Calu3 (cell line): ENCODE data around the gene HEXD. TPM values are rescaled to one million over a fixed set of nuclear protein-coding genes. Genes with fewer than 3 reads are reported as not detected.

ENCODE experiments used
- BruUV-seq: library from RNA; stranded (reverse); fragments of 400-500 nt; replicated peaks from 2 replicates; lab custom pipeline; 2021; lab: Mats Ljungman, UMichigan
- CTCF ChIA-PET: fragments of 300-600 bp; sonication (Branson Sonifier 250); formaldehyde crosslinking; loops from one replicate; lab custom pipeline; 2022; ENCODE audit warnings: antibody characterized with exemption; lab: Charles Lee
- DNase-seq: peaks from one replicate; pipeline ENCODE4 v3.0.0; 2022
- H3K27ac Mint-ChIP-seq: one replicate; pipeline ENCODE4 v1.8.0; 2022; ENCODE audit warnings: mixed read lengths; ENCODE audit not compliant: unreplicated experiment
- H3K27me3 Mint-ChIP-seq: one replicate; pipeline ENCODE4 v1.8.0; 2022; ENCODE audit warnings: mixed read lengths; ENCODE audit not compliant: unreplicated experiment
- H3K36me3 Mint-ChIP-seq: one replicate; pipeline ENCODE4 v1.8.0; 2022; ENCODE audit warnings: mild to moderate bottlenecking, moderate library complexity, mixed read lengths; ENCODE audit not compliant: insufficient read depth, unreplicated experiment
- H3K4me1 Mint-ChIP-seq: one replicate; pipeline ENCODE4 v1.8.0; 2022; ENCODE audit warnings: mild to moderate bottlenecking, low read depth, mixed read lengths; ENCODE audit not compliant: unreplicated experiment
- H3K4me3 Mint-ChIP-seq: one replicate; pipeline ENCODE4 v1.8.0; 2022; ENCODE audit warnings: mild to moderate bottlenecking, low read depth, moderate library complexity, mixed read lengths; ENCODE audit not compliant: unreplicated experiment
- H3K9me3 Mint-ChIP-seq: one replicate; pipeline ENCODE4 v1.8.0; 2022; ENCODE audit warnings: low read depth, mixed read lengths; ENCODE audit not compliant: unreplicated experiment
- intact Hi-C: fragments of 100-400 bp; cut with micrococcal nuclease; formaldehyde crosslinking; loops from one replicate; pipeline ENCODE4 v1.10.0; 2022; ENCODE audit not compliant: unreplicated experiment
- total RNA-seq: library from RNA; stranded (reverse); gene quantifications from 2 replicates; pipeline ENCODE4 v1.2.3, GENCODE V29; 2022
- TF ChIP-seq, protein P1 (sequence below): fragments of 200-600 bp; IDR thresholded peaks from one replicate; pipeline ENCODE4 v1.8.0; 2022; ENCODE audit warnings: antibody characterized with exemption; ENCODE audit not compliant: unreplicated experiment

The HEXD gene
- total RNA-seq, 1 experiment from 2014 or later: 30.7 TPM

DNA sequence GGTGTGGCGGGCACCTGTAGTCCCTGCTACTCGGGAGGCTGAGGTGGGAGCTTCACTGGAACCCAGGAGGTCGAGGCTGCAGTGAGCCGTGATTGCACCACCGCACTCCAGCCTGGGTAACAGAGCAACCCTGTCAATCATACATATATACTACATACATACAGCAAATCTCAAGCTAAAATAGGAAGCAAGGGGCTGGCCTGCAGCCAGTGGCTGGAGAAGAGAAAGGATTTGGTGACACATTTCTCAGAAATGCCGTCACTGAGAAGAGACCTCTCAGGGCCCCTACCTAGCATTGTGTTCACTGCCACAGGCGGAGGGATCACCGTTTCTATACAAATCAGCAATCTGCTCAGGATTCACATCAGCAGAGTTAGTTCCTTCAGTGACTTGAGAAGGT is 57.3 kb downstream of the HEXD start:
- CTCF ChIA-PET: no interaction called here
- TF ChIP-seq, protein P1, sequence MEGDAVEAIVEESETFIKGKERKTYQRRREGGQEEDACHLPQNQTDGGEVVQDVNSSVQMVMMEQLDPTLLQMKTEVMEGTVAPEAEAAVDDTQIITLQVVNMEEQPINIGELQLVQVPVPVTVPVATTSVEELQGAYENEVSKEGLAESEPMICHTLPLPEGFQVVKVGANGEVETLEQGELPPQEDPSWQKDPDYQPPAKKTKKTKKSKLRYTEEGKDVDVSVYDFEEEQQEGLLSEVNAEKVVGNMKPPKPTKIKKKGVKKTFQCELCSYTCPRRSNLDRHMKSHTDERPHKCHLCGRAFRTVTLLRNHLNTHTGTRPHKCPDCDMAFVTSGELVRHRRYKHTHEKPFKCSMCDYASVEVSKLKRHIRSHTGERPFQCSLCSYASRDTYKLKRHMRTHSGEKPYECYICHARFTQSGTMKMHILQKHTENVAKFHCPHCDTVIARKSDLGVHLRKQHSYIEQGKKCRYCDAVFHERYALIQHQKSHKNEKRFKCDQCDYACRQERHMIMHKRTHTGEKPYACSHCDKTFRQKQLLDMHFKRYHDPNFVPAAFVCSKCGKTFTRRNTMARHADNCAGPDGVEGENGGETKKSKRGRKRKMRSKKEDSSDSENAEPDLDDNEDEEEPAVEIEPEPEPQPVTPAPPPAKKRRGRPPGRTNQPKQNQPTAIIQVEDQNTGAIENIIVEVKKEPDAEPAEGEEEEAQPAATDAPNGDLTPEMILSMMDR: no peak
- Mint-ChIP-seq H3K4me1 (no peaks in the 10 kb centered on the region), H3K4me3 (no peak overlapping the region), H3K9me3 (no peaks in the 10 kb centered on the region), H3K27me3 (no peaks in the 10 kb centered on the region), H3K36me3 (peaks cover 13% of the 10 kb centered on the region), H3K27ac (no peak overlapping the region)
- no TSS peak for BruUV-seq
- no peak for DNase-seq
- intact Hi-C loops: no loop called here

DNA sequence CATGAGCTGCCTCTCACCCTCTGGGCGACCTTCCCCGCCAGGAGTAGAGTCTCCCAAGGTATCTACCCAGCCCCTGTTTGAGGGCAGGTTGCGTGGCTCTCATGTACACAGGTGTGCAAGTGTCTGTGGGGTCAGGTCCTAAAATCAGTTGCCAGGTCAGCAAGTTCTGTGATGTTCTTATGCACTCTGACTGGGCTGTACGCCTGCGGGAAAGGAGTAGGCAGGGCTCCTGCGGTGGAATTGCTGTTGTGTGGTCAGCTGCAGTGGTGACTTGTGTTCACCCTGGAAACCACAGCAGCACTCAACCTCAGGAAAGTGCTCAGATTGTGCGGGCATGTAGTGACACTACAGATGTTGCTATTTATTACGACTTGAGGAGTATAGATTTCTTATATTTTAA is 59.8 kb downstream of the HEXD start:
- no TSS peak for BruUV-seq
- Mint-ChIP-seq H3K4me1 (no peaks in the 10 kb centered on the region), H3K4me3 (no peak overlapping the region), H3K9me3 (no peaks in the 10 kb centered on the region), H3K27me3 (no peaks in the 10 kb centered on the region), H3K36me3 (peaks cover 8% of the 10 kb centered on the region), H3K27ac (no peak overlapping the region)
- intact Hi-C loops: no loop called here
- DNase-seq: no peak
- CTCF ChIA-PET: no interaction called here
- TF ChIP-seq, protein P1: no peak

DNA sequence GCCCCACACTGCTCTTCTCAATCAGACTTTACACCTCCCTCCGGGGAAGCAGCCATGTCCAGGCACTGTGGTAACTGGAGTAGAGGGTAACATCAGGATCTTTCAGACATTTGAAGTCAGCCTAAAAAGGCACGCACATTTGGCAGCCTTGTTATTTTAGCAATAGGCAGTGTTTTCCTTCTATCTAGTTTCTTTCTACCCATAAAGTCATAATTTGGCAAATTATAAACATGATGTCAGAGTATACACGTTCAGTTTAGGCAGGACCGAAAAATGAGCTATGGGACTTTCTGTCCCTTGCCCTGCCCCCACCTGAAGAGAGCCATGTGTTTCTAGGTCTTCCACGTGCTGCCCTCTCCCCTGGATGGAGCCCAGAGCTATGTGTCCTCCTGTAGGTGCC is 61.5 kb downstream of the HEXD start:
- BruUV-seq: no TSS peak
- no peaks in the 10 kb centered on the region for H3K4me1 Mint-ChIP-seq
- H3K27me3 Mint-ChIP-seq: no peaks in the 10 kb centered on the region
- DNase-seq: no peak
- H3K27ac Mint-ChIP-seq: no peak overlapping the region
- CTCF ChIA-PET: interaction anchor here (0.9 kb wide), 1 partner anchor 12 kb away, joined by 3 read pairs; no protein-coding TSS in a partner anchor
- no peak overlapping the region for H3K4me3 Mint-ChIP-seq
- intact Hi-C loops: no loop called here
- H3K36me3 Mint-ChIP-seq: peaks cover 9% of the 10 kb centered on the region
- TF ChIP-seq, protein P1: no peak
- H3K9me3 Mint-ChIP-seq: no peaks in the 10 kb centered on the region

DNA sequence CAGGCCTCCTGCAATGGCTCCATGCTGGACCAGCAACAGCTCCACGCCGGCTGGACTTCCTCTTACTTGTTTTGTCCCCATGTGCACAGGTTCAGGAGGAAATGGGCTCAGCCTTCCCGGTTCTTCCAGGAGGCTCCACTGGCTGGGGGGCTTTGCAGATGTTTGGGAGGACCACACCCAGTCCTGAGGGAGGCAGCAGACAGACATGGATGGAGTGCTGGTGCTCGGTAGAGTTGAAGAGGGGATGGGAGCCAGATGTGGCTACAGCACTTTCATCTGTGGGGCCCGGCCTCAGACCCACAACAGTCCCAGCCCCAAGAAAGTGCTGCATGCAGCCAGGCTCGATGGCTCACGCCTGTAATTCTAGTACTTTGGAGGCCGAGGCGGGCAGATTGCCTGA is 62.2 kb downstream of the HEXD start:
- CTCF ChIA-PET: interaction anchor here (0.6 to 0.9 kb wide), 3 partner anchors 13 to 88 kb away, joined by 3 to 7 read pairs (median 3); no protein-coding TSS in a partner anchor
- intact Hi-C loops: no loop called here
- Mint-ChIP-seq H3K4me3 (no peak overlapping the region), H3K36me3 (peaks cover 12% of the 10 kb centered on the region), H3K9me3 (no peaks in the 10 kb centered on the region), H3K27ac (no peak overlapping the region), H3K4me1 (no peaks in the 10 kb centered on the region), H3K27me3 (no peaks in the 10 kb centered on the region)
- DNase-seq: no peak
- TF ChIP-seq, protein P1: no peak
- BruUV-seq: no TSS peak
